Caki2 (cell line): Measurements from ENCODE around the gene KRT7. TPM values are rescaled to one million over a fixed set of nuclear protein-coding genes. Genes with fewer than 3 reads are reported as not detected.

Experiments used
- DNase-seq: peaks from one replicate; pipeline ENCODE4 v3.0.0-alpha.2; 2015; ENCODE audit warnings: low read depth
- in situ Hi-C: cut with HindIII; loops from 2 replicates; pipeline ENCODE4 v1.10.0; 2016; ENCODE audit warnings: low sequenced_read_pairs, low pct_unique_long_range_greater_than_20kb, mixed read lengths
- total RNA-seq: library from RNA; depleted of rRNA; stranded (reverse); fragments of >200 nt; shearing (Covaris generic); gene quantifications from 2 replicates; pipeline ENCODE4 v1.2.3, GENCODE V29; 2014; ENCODE audit warnings: low replicate concordance

Gene KRT7
- total RNA-seq, 1 experiment from 2014 or later: 122 TPM

DNA sequence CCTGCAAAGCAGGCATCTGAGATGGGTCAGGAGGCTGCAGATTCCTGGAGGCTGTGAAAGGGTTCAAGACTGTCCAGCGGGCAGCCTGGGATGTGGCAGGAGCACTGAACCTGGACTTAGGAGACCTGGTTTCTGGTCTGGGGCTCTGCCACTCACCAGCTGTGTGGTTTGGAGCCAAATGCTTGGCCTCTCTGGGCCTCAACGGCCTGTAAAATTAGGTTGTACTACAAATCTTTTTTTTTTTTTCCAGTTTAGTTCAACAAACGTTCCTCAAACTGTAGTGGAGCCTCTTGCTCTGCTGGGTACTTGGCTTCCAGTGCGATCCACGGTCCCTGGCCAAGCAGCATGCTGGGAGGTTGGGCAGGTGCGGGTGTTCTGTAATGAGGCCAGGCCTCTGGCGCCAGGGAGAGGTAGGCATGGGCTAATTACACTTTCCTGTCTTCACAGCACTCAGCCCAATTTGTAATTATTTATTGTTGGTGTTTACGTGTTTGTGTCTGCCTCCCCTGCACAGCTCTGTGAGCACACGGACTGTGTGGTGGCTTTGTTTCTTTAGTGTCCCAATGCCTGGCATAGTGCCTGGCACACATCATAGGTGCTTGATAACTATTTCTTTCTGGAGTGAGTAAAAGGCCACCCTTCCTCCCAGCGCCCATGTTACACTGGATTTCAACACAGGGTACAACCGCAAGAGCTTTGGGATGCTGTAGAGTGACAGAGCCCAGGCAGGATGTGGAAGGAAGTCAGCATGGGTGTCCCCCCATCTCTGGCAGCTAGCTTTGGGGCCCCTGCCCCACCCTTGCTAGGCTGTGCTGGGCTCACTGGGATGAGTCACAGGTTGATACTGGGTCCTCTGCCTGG is 35.4 kb upstream of the KRT7 start:
- in situ Hi-C loops: no loop called here
- no peak for DNase-seq

GRCh38 chr12:52198454-52199215 is 34.4 kb upstream of the KRT7 start:
- in situ Hi-C loops: no loop called here
- DNase-seq: no peak

DNA sequence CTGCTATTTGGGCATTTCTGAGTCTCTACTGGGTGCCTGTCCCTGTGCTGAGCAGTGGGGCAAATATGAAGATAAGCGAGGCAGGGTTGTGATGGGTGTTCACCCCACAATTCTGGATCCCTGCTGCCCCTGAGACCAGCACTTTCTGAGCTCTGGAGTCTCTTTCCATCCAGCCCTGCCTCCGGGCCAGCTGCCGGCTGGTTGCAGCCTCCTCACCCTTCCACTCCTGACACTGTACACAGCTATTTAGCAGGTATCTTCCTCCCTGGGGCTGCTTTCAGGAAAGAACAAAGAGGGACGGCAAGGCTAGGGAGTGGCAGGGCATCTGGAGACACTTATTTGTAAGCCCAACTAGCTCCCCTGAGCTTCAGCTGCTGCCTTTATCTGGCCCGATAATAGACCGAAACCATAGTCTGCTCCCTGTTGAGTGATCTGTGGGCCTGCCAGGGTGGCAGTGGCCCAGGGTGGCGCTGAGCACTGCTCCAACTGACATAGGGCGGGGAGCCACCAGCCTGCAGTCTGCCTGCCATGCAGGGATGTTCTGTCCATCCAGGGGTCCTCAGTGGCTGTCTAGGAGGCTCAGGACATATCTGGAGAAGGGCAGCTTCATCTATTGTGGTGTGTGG is 33.6 kb upstream of the KRT7 start:
- no peak for DNase-seq
- in situ Hi-C loops: no loop called here

- in situ Hi-C loops: no loop called here
Measured at GRCh38 chr12:52200086-52200780, 32.8 kb upstream of the KRT7 start.

GRCh38 chr12:52200781-52201450 is 32.1 kb upstream of the KRT7 start:
- no peak for DNase-seq
- in situ Hi-C loops: no loop called here

More at GRCh38 chr12:52200086-52200780, 32.8 kb upstream of the KRT7 start:
- DNase-seq: no peak

DNA sequence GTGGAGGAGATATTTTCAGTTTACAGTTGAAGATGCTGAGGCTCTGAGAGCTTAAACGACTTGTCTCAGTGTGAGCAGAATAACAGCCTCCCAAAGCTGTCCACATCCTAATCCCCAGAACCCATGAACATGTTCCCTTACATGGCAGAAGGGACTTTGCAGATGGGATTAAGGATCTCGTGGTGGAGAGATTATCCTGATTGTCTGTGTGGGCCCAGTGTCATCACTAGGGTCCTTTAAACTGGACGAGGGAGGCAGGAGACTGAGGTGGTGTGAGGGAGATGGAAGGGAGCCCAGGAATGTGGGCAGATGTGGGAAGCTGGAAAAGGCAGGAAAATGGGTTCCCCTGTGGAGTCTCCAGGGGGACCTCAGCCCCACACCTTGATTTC is 31.6 kb upstream of the KRT7 start:
- no peak for DNase-seq
- in situ Hi-C loops: no loop called here

GRCh38 chr12:52202361-52203078 is 30.5 kb upstream of the KRT7 start:
- in situ Hi-C loops: no loop called here
- DNase-seq: peak; percentile 84

DNA sequence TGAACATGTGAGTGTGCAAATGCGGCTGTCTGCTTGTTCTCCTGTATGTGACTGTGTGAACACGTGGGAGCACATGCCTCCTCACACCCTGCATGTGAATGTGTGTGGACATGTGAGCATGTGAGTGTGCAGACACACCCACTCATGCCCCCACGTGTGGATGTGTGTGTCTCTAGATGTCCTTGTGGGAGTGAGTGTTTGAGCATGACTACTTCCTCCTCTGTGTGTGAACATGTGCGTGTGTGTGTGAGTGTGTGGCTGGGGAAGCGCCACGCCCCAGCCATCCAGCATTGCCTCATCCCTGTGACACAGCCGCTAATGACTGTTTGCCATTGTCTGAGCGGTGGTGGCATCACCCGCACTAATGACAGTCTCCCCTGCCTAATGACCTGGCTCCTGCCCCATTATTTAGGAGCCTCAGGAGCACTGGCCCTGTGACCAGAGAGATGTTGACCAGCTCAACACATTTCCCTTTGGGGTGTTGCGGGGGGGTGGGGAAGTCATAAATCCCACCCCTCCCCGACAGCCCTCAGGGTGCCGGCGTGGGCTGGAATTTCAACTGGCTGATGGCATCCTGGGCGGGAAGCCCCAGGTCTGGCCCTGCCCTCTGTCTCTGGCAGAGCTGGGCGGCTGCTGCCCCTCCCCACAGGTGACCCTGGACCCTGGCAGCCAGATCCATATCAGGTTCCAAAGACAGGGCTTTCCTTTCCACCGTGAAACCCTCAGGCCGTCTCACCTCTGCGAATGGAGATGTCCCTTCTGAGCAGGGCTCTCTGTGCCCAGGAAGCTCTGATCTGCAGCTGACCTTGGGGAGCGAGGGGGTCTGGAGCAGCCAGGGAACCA is 29.7 kb upstream of the KRT7 start:
- in situ Hi-C loops: no loop called here
- peak; percentile 100 for DNase-seq

GRCh38 chr12:52204095-52204930 is 28.7 kb upstream of the KRT7 start:
- in situ Hi-C loops: no loop called here
- DNase-seq: no peak

DNA sequence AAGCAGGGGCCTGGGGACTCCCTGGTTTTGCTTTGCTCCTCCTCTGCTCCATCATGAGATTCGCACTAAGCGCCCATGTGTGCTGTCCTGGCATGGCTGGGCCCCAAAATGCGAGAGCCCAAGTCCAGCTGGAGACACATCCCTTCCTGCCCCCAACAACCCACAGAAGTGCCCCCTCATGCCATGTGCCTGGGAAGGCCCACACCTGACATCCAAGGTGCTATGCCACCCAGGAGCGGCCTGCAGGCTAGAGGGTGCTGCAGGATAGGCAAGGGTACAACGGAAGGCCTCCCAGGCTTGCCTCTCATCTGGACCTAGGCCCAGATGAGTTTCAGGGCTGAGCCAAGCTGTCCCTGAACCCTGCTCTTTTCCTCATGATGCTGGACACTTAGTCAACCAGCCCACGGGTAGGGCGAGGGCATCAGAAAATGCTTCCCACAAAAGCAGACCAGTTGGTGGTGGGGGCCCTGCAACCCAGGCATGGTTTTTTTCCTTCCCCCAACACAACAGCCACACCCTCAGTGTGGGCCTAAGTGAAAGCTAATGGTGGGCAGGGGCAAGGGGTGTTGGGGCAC is 28.0 kb upstream of the KRT7 start:
- DNase-seq: no peak
- in situ Hi-C loops: no loop called here

DNA sequence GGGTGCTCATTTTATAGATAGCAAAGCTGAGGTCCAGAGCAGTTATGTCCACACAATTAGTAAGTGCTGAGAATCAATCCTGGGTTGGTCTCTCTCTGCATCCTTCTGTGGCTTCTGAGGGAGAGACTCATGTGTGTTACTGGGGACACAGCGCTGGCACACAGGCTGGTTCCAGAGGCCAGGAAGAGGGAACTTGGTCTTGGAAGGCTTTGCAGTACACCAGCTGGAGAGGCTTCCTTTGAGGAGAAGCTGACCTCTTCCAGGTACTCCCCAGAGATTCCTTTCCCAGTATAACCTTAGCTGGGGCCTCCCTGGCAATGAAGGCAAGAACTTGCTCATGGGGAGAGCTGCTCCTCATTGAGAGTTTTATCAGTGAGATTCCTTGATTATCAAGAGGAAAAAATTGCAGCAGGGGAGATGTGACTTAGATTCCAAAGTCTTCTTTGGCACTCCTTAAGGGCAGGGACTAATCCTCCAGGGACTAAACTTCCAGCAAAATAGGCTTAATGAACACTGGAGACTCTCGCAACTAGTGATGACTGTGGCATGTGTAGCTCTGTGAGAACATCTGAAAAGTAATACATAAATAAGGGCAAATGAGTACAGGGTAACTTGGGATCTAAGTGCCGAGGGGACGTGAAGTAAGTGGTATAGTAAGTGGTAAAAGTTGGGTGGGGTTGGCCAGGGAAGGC is 27.3 kb upstream of the KRT7 start:
- in situ Hi-C loops: no loop called here

DNA sequence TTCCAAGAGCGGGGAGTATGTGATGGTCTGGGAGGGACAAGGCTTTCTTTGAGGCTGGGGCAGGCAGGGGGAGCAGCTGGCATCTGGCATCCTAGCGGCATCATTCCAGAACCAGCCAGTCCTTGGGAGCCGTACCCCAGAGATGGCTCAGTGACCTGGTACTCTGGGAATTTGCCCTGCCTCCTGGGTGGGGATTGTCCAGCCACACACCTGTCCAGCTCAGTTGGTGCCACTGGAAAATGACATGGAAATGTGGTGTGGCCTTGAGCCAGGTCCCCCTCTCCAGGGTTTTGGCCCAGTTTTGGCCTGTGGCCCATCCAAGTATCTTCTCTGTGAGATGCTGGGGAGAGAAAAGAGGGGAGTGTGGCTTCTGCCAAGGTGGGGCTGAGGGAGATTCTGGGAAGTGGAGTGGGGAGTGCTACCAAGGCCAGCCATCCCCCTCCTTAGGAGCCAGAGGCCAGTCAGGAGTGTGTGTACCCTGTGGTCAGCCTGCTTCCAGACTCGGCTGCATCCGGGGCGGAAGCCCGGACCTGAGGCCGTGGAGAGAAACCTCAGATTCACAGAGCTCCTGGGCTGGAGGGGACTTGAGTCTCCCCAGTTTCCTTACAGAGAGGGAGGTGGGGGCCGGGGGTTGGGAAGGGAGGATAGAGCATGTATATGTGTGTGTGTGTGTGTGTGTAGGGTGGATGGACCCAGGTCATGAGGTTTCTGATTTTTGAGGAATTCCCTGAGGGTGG is 26.6 kb upstream of the KRT7 start:
- DNase-seq: no peak
- in situ Hi-C loops: no loop called here

More for the DNA sequence above, 27.3 kb upstream of the KRT7 start:
- DNase-seq: no peak

DNA sequence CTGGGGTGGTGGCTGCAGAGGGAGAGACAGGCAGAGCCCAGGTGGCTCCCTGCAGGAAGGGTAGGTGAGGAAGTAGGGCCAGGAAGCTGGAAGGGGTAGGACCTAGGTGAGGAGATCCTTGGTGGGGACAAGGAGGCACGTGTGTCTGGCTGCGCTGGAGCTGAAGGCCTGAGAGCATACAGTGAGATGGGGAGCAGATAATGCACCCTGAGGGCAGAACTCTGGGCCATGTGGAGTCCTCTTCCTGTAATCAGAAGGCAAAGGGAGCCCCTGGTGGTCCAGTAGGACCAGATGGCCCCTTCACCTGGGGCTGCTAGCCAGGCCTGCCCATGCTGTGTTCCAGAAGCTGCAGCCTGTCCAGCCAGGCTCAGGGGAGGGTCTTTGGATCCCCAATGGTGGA is 25.9 kb upstream of the KRT7 start:
- in situ Hi-C loops: no loop called here
- DNase-seq: no peak

DNA sequence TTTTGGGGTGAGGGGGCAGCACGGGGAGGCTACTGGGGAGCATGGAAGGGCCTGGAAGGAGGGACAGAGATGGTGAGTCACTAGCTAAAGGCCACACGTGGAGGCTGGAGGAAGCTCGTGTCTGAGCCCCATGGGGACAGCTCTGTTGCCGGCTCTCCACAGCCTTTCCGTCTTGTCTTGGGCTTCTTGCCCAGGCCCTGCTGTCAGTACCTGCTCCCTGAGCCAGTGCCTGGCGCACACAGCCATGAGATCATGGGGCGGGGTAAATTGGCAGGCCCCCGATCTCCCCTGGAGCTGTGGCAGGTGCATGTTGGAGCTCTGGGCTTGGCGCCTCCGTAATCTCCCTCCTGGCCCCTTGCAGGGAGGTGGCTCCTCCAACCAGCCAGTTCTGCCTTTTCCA is 25.1 kb upstream of the KRT7 start:
- in situ Hi-C loops: no loop called here
- no peak for DNase-seq
